SK-N-SH (cell line): Measurements from ENCODE around the gene KCNK17. TPM values are rescaled to one million over a fixed set of nuclear protein-coding genes. Genes with fewer than 3 reads are reported as not detected.

ENCODE experiments used
- CTCF ChIA-PET: fragments of 300-600, 350-600 bp; formaldehyde crosslinking; extraction: SDS; loops from one replicate; lab custom pipeline; 2021; lab: Yijun Ruan, JAX
- POLR2A ChIA-PET: fragments of 350-600 bp; sonication (Branson Sonifier 250); formaldehyde crosslinking; extraction: SDS; loops from one replicate; lab custom pipeline; 2020; ENCODE audit warnings: antibody characterized with exemption, inconsistent platforms; lab: Yijun Ruan, JAX
- DNase-seq: peaks from one replicate; pipeline ENCODE4 v3.0.0; 2012
- H2AFZ ChIP-seq: fragments of 200-600 bp; sonication (generic); 2 replicates; pipeline ENCODE4 v1.8.1; 2016; ENCODE audit warnings: antibody characterized with exemption, mild to moderate bottlenecking, low read depth
- H3F3A ChIP-seq: fragments of 200-600 bp; sonication (generic); replicated peaks from 2 replicates; pipeline ENCODE3; 2016; ENCODE audit warnings: antibody characterized with exemption, mild to moderate bottlenecking; ENCODE audit not compliant: insufficient read depth
- H3K27ac ChIP-seq, 2 experiments: fragments of 200-500 bp in 1 of 2; fragments of 200-600 bp in 1 of 2; sonication (Bioruptor generic) in 1 of 2; sonication (generic), shearing (Covaris generic) in 1 of 2; 2 replicates each; pipeline versions ENCODE4 v1.5.1 to v1.6.1; 2014 to 2016; ENCODE audit warnings: low read depth in 2 of 2, inconsistent platforms in 1 of 2, low read length in 1 of 2, mild to moderate bottlenecking in 1 of 2, mixed read lengths in 1 of 2
- H3K27me3 ChIP-seq: fragments of 200-600 bp; sonication (generic), shearing (Covaris generic); 2 replicates; pipeline ENCODE4 v1.6.1; 2016; ENCODE audit warnings: mixed run types; ENCODE audit not compliant: insufficient read depth
- H3K36me3 ChIP-seq, 2 experiments: fragments of 200-500 bp in 1 of 2; fragments of 200-600 bp in 1 of 2; sonication (Bioruptor generic) in 1 of 2; sonication (generic) in 1 of 2; replicated peaks in 1 of 2; 2 replicates each; pipeline versions ENCODE3 to v1.5.1; 2014 to 2016; ENCODE audit warnings: low read length in 1 of 2, mild to moderate bottlenecking in 1 of 2; ENCODE audit not compliant: insufficient read depth in 2 of 2, control insufficient read depth in 1 of 2
- H3K4me1 ChIP-seq, 2 experiments: fragments of 200-500 bp in 1 of 2; fragments of 200-600 bp in 1 of 2; sonication (Bioruptor generic) in 1 of 2; sonication (generic), shearing (Covaris generic) in 1 of 2; 2 replicates each; pipeline versions ENCODE4 v1.5.1 to v1.6.1; 2014 to 2016; ENCODE audit warnings: low read depth in 1 of 2, low read length in 1 of 2, mixed run types in 1 of 2; ENCODE audit not compliant: insufficient read depth in 2 of 2, control insufficient read depth in 1 of 2
- H3K4me2 ChIP-seq: fragments of 200-600 bp; sonication (generic), shearing (Covaris generic); 2 replicates; pipeline ENCODE4 v1.6.1; 2017; ENCODE audit warnings: mixed run types
- H3K4me3 ChIP-seq, 2 experiments: fragments of 200-500 bp in 1 of 2; fragments of 200-600 bp in 1 of 2; sonication (Bioruptor generic) in 1 of 2; sonication (generic), shearing (Covaris generic) in 1 of 2; 2 replicates each; pipeline versions ENCODE4 v1.5.1 to v1.8.1; 2014 to 2016; ENCODE audit warnings: low read depth in 2 of 2, inconsistent platforms in 1 of 2, low read length in 1 of 2, mild to moderate bottlenecking in 1 of 2, mixed read lengths in 1 of 2, moderate library complexity in 1 of 2
- H3K79me2 ChIP-seq: fragments of 200-600 bp; sonication (generic); 2 replicates; pipeline ENCODE4 v1.8.1; 2017; ENCODE audit warnings: mild to moderate bottlenecking; ENCODE audit not compliant: insufficient read depth
- H3K9ac ChIP-seq: fragments of 200-600 bp; sonication (generic); 2 replicates; pipeline ENCODE4 v1.6.1; 2017; ENCODE audit warnings: mixed run types
- H3K9me2 ChIP-seq: fragments of 200-600 bp; sonication (generic); 2 replicates; pipeline ENCODE4 v1.6.1; 2017; ENCODE audit warnings: mixed run types
- H3K9me3 ChIP-seq: fragments of 200-600 bp; sonication (generic); 2 replicates; pipeline ENCODE4 v1.6.1; 2017; ENCODE audit warnings: mixed run types, mild to moderate bottlenecking, moderate library complexity
- H4K20me1 ChIP-seq: fragments of 200-600 bp; sonication (generic); 2 replicates; pipeline ENCODE4 v1.6.1; 2017; ENCODE audit warnings: mild to moderate bottlenecking, mixed run types; ENCODE audit not compliant: insufficient read depth
- CTCF ChIP-seq: fragments of 200-600 bp; sonication (generic); IDR thresholded peaks from 2 replicates; pipeline ENCODE4 v1.6.1; 2017; ENCODE audit warnings: antibody characterized with exemption, mild to moderate bottlenecking, moderate library complexity
- EP300 ChIP-seq, 2 experiments: IDR thresholded peaks; 2 replicates each; pipeline versions ENCODE4 v1.4.0 to v1.6.1; 2012; ENCODE audit warnings: borderline replicate concordance in 1 of 2, low read depth in 1 of 2, low read length in 1 of 2
- FOSL2 ChIP-seq: IDR thresholded peaks from 2 replicates; pipeline ENCODE4 v1.4.0; 2012; ENCODE audit warnings: low read depth, mild to moderate bottlenecking, moderate library complexity, borderline replicate concordance
- FOXJ3 ChIP-seq: sonication (generic); formaldehyde crosslinking; IDR thresholded peaks from 2 replicates; pipeline ENCODE4 v1.5.1; 2020; ENCODE audit warnings: mild to moderate bottlenecking, missing genetic modification reagents
- GABPA ChIP-seq: IDR thresholded peaks from 2 replicates; pipeline ENCODE4 v1.4.0; 2012; ENCODE audit warnings: low read depth, mild to moderate bottlenecking
- MXI1 ChIP-seq: IDR thresholded peaks from 2 replicates; pipeline ENCODE4 v1.6.1; 2012; ENCODE audit warnings: mild to moderate bottlenecking, low read depth, low read length, improper control_type of control experiment
- NRF1 ChIP-seq: IDR thresholded peaks from 2 replicates; pipeline ENCODE4 v1.6.1; 2012; ENCODE audit warnings: low read depth, mild to moderate bottlenecking, low read length
- POLR2AphosphoS5 ChIP-seq: IDR thresholded peaks from 2 replicates; pipeline ENCODE4 v1.6.1; 2012; ENCODE audit warnings: low read depth, low read length
- RCOR1 ChIP-seq: fragments of 150-350 bp; IDR thresholded peaks from 2 replicates; pipeline ENCODE4 v1.6.1; 2017; ENCODE audit warnings: antibody characterized with exemption, low read length
- RFX5 ChIP-seq: IDR thresholded peaks from 2 replicates; pipeline ENCODE4 v1.6.1; 2012; ENCODE audit warnings: mild to moderate bottlenecking, improper control_type of control experiment, low read length
- RXRA ChIP-seq: IDR thresholded peaks from 2 replicates; pipeline ENCODE4 v1.4.0; 2012; ENCODE audit warnings: low read depth, mild to moderate bottlenecking, borderline replicate concordance
- SMC3 ChIP-seq: IDR thresholded peaks from 2 replicates; pipeline ENCODE4 v1.6.1; 2012; ENCODE audit warnings: low read depth, low read length, improper control_type of control experiment
- TEAD4 ChIP-seq: IDR thresholded peaks from 2 replicates; pipeline ENCODE4 v1.4.0; 2012; ENCODE audit warnings: mild to moderate bottlenecking, borderline replicate concordance; ENCODE audit not compliant: insufficient read depth
- YY1 ChIP-seq: IDR thresholded peaks from 2 replicates; pipeline ENCODE4 v1.4.0; 2012; ENCODE audit warnings: low read depth, mild to moderate bottlenecking
- ZBTB33 ChIP-seq: IDR thresholded peaks from 2 replicates; pipeline ENCODE4 v1.4.0; 2012; ENCODE audit warnings: low read depth, borderline replicate concordance
- WGBS: methylation state at CpG from one replicate; pipeline ENCODE4 v1.1.6; 2017; ENCODE audit warnings: low lambda C conversion rate; 5-methylcytosine and 5-hydroxymethylcytosine counted together
- polyA plus RNA-seq, 3 experiments: library from polyadenylated mRNA; depleted of rRNA; stranded (reverse); fragments of >200 nt; gene quantifications; 2 replicates each; pipeline ENCODE4 v1.2.3, GENCODE V29; 2012
- TF ChIP-seq, protein P1 (sequence below): fragments of 150-350 bp; IDR thresholded peaks from 2 replicates; pipeline ENCODE4 v1.6.1; 2017; ENCODE audit warnings: antibody characterized with exemption, low read length, low read depth, borderline replicate concordance
- TF ChIP-seq, protein P2 (sequence below): IDR thresholded peaks from 2 replicates; pipeline ENCODE4 v1.6.1; 2012; ENCODE audit warnings: mild to moderate bottlenecking, low read depth, low read length, moderate library complexity

Gene KCNK17
- polyA plus RNA-seq, 1 of the 3 experiments (the other 2 are of a cell fraction) = not detected

- no peak for DNase-seq
- H3K9me2 ChIP-seq = no peaks in the 10 kb centered on the region
- no peaks in the 10 kb centered on the region for H3F3A ChIP-seq
- H4K20me1 ChIP-seq = no peaks in the 10 kb centered on the region
- H3K27ac ChIP-seq = no peak overlapping the region
- CTCF ChIA-PET = interaction anchor here (1.3 to 8.1 kb wide), 3 partner anchors 12 to 542 kb away, joined by 3 to 62 read pairs (median 4); no protein-coding TSS in a partner anchor
- no peak overlapping the region for H3K4me2 ChIP-seq
- H3K4me3 ChIP-seq = no peak overlapping the region
- H2AFZ ChIP-seq = no peak overlapping the region
- no peaks in the 10 kb centered on the region; a peak in 1 of 4 replicates for H3K4me1 ChIP-seq
- H3K9ac ChIP-seq = no peak overlapping the region
- no peaks in the 10 kb centered on the region for H3K27me3 ChIP-seq
- TF ChIP-seq RCOR1 (no peak), TEAD4 (no peak), POLR2AphosphoS5 (no peak), YY1 (no peak), NRF1 (no peak), GABPA (no peak), MXI1 (no peak), SMC3 (no peak), FOSL2 (no peak), ZBTB33 (no peak), FOXJ3 (CRISPR knock-in tag) (no peak), RFX5 (no peak), EP300 (IDR thresholded peaks at IDR 0.05; ENCODE audit: borderline replicate concordance in 1 of 2, low read depth in 1 of 2, low read length in 1 of 2) (no peak), CTCF (no peak), RXRA (no peak)
- TF ChIP-seq, protein P1, sequence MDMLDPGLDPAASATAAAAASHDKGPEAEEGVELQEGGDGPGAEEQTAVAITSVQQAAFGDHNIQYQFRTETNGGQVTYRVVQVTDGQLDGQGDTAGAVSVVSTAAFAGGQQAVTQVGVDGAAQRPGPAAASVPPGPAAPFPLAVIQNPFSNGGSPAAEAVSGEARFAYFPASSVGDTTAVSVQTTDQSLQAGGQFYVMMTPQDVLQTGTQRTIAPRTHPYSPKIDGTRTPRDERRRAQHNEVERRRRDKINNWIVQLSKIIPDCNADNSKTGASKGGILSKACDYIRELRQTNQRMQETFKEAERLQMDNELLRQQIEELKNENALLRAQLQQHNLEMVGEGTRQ = no peak
- TF ChIP-seq, protein P2, sequence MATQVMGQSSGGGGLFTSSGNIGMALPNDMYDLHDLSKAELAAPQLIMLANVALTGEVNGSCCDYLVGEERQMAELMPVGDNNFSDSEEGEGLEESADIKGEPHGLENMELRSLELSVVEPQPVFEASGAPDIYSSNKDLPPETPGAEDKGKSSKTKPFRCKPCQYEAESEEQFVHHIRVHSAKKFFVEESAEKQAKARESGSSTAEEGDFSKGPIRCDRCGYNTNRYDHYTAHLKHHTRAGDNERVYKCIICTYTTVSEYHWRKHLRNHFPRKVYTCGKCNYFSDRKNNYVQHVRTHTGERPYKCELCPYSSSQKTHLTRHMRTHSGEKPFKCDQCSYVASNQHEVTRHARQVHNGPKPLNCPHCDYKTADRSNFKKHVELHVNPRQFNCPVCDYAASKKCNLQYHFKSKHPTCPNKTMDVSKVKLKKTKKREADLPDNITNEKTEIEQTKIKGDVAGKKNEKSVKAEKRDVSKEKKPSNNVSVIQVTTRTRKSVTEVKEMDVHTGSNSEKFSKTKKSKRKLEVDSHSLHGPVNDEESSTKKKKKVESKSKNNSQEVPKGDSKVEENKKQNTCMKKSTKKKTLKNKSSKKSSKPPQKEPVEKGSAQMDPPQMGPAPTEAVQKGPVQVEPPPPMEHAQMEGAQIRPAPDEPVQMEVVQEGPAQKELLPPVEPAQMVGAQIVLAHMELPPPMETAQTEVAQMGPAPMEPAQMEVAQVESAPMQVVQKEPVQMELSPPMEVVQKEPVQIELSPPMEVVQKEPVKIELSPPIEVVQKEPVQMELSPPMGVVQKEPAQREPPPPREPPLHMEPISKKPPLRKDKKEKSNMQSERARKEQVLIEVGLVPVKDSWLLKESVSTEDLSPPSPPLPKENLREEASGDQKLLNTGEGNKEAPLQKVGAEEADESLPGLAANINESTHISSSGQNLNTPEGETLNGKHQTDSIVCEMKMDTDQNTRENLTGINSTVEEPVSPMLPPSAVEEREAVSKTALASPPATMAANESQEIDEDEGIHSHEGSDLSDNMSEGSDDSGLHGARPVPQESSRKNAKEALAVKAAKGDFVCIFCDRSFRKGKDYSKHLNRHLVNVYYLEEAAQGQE = no peak
- no peaks in the 10 kb centered on the region for H3K79me2 ChIP-seq
- 63% methylated on average over 11 of the region's 13 CpGs for whole genome bisulfite sequencing
- POLR2A ChIA-PET = no interaction called here
- no peaks in the 10 kb centered on the region for H3K9me3 ChIP-seq
- no peaks in the 10 kb centered on the region for H3K36me3 ChIP-seq
These were observed 36.7 kb upstream of the KCNK17 start for GRCh38 chr6:39350723-39351505.
